SU-DHL-6 (cell line): ENCODE measurements around the gene NPHP4.

Experiments
- H2AFZ ChIP-seq: fragments of 200-600 bp; sonication (generic); 2 replicates; pipeline ENCODE4 v1.6.1; 2014; ENCODE audit warnings: low read depth, mild to moderate bottlenecking, moderate library complexity, mixed read lengths, antibody characterized with exemption, low read length; ENCODE audit not compliant: severe bottlenecking
- H3F3A ChIP-seq: fragments of 200-600 bp; shearing (Covaris generic); 2 replicates; pipeline ENCODE4 v1.6.0; 2016; ENCODE audit warnings: antibody characterized with exemption, mild to moderate bottlenecking; ENCODE audit not compliant: insufficient read depth
- H3K27ac ChIP-seq: fragments of 200-600 bp; sonication (generic); 2 replicates; pipeline ENCODE4 v1.5.1; 2016; ENCODE audit warnings: low read depth, mild to moderate bottlenecking, low read length, moderate library complexity, mixed read lengths
- H3K27me3 ChIP-seq: fragments of 200-600 bp; sonication (generic), shearing (Covaris generic); 2 replicates; pipeline ENCODE4 v1.6.0; 2014; ENCODE audit warnings: mild to moderate bottlenecking, low read length
- H3K36me3 ChIP-seq: fragments of 200-600 bp; sonication (generic); 2 replicates; pipeline ENCODE4 v1.6.1; 2014; ENCODE audit warnings: mild to moderate bottlenecking, low read length, mixed read lengths
- H3K4me2 ChIP-seq: fragments of 300-600, 200-600 bp; shearing (Covaris generic), sonication (generic); 2 replicates; pipeline ENCODE4 v1.6.0; 2014; ENCODE audit warnings: low read length, low read depth, mild to moderate bottlenecking; ENCODE audit not compliant: poor library complexity, severe bottlenecking
- H3K4me3 ChIP-seq: fragments of 200-600 bp; sonication (generic); 2 replicates; pipeline ENCODE4 v1.5.1; 2014; ENCODE audit warnings: antibody characterized with exemption, low read length, mild to moderate bottlenecking, mixed read lengths; ENCODE audit not compliant: insufficient read depth, poor library complexity, severe bottlenecking
- H3K79me2 ChIP-seq: fragments of 200-600 bp; sonication (generic); 2 replicates; pipeline ENCODE4 v1.6.1; 2014; ENCODE audit warnings: mild to moderate bottlenecking, low read length, moderate library complexity; ENCODE audit not compliant: insufficient read depth
- H3K9ac ChIP-seq: fragments of 200-600 bp; sonication (generic); 2 replicates; pipeline ENCODE4 v1.7.0; 2014; ENCODE audit warnings: mild to moderate bottlenecking, low read length
- H3K9me2 ChIP-seq: fragments of 200-600 bp; sonication (generic); replicated peaks from 2 replicates; pipeline ENCODE4 v1.6.1; 2014; ENCODE audit warnings: low read length; ENCODE audit not compliant: insufficient read depth
- H3K9me3 ChIP-seq: fragments of 200-600 bp; sonication (generic); 2 replicates; pipeline ENCODE4 v1.6.1; 2014; ENCODE audit warnings: low read length, mixed read lengths; ENCODE audit not compliant: insufficient read depth
- H4K20me1 ChIP-seq: fragments of 200-600 bp; sonication (generic); 2 replicates; pipeline ENCODE4 v1.6.1; 2014; ENCODE audit warnings: low read depth, mild to moderate bottlenecking, antibody characterized with exemption, low read length, moderate library complexity, mixed read lengths
- CTCF ChIP-seq: fragments of 200-600 bp; sonication (generic); IDR thresholded peaks from one replicate; pipeline ENCODE4 v1.5.1; 2017; ENCODE audit warnings: antibody characterized with exemption, mild to moderate bottlenecking, low read length, moderate library complexity; ENCODE audit not compliant: insufficient read depth, poor library complexity, severe bottlenecking
- EZH2phosphoT487 ChIP-seq: fragments of 200-600 bp; sonication (generic), shearing (Covaris generic); conservative IDR thresholded peaks from 2 replicates; pipeline ENCODE4 v1.6.1; 2018; ENCODE audit warnings: mild to moderate bottlenecking, antibody characterized with exemption, low read length, moderate library complexity, mixed read lengths

Gene NPHP4

GRCh38 chr1:5827516-5827915, 164.7 kb downstream of the NPHP4 start:
- H3K27me3 ChIP-seq, result no peaks in the 10 kb centered on the region
- no peaks in the 10 kb centered on the region for H3K9me3 ChIP-seq
- no peaks in the 10 kb centered on the region for H3K79me2 ChIP-seq
- H3K4me3 ChIP-seq, result no peak overlapping the region
- H3K27ac ChIP-seq, result no peak overlapping the region
- no peaks in the 10 kb centered on the region for H3F3A ChIP-seq
- H3K4me2 ChIP-seq, result no peak overlapping the region
- H4K20me1 ChIP-seq, result no peaks in the 10 kb centered on the region
- no peak overlapping the region for H2AFZ ChIP-seq
- no peaks in the 10 kb centered on the region for H3K9me2 ChIP-seq
- H3K9ac ChIP-seq, result no peak overlapping the region
- TF ChIP-seq CTCF, result no peak
- no peak for TF ChIP-seq EZH2phosphoT487
- no peaks in the 10 kb centered on the region for H3K36me3 ChIP-seq

DNA sequence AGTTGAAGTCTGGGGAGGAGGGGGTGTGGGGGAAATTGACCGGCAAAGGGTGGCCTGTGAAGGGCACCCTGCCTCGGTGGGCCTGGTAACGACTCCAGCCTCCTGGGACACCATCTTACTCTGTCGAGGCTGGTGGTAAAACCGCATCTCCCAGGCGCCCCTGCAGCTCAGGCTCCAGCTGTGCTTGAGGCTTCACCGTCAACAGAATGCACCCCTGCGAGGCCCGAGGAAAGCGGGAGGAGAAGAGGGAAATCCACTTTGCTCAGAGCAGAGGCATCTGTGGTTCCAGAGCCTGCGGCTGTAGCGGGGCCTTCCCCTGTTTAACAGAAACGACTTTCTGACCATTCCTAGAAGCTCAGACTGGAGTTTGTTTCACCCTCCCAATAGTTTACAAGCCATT, 165.6 kb downstream of the NPHP4 start:
- Histone ChIP-seq H3K4me3 (no peak overlapping the region), H3K9me3 (no peaks in the 10 kb centered on the region), H3K9ac (no peak overlapping the region)

GRCh38 chr1:5822726-5823125, 169.5 kb downstream of the NPHP4 start:
- H2AFZ ChIP-seq, result no peak overlapping the region
- H3K36me3 ChIP-seq, result no peaks in the 10 kb centered on the region
- H3F3A ChIP-seq, result no peaks in the 10 kb centered on the region
- H3K9ac ChIP-seq, result no peak overlapping the region
- H3K4me3 ChIP-seq, result no peak overlapping the region
- no peak overlapping the region for H3K27ac ChIP-seq
- TF ChIP-seq EZH2phosphoT487 (no peak), CTCF (no peak)
- H3K9me2 ChIP-seq, result no peaks in the 10 kb centered on the region
- H4K20me1 ChIP-seq, result no peaks in the 10 kb centered on the region
- H3K9me3 ChIP-seq, result no peaks in the 10 kb centered on the region
- no peaks in the 10 kb centered on the region for H3K27me3 ChIP-seq
- no peaks in the 10 kb centered on the region for H3K79me2 ChIP-seq
- no peak overlapping the region for H3K4me2 ChIP-seq

More for the DNA sequence above, 165.6 kb downstream of the NPHP4 start:
- Histone ChIP-seq H4K20me1 (no peaks in the 10 kb centered on the region), H3K27me3 (no peaks in the 10 kb centered on the region), H3F3A (no peaks in the 10 kb centered on the region), H3K4me2 (no peak overlapping the region), H3K27ac (no peak overlapping the region), H3K79me2 (no peaks in the 10 kb centered on the region), H2AFZ (no peak overlapping the region), H3K9me2 (no peaks in the 10 kb centered on the region), H3K36me3 (no peaks in the 10 kb centered on the region)
- TF ChIP-seq CTCF, result no peak
- TF ChIP-seq EZH2phosphoT487, result no peak

GRCh38 chr1:5822266-5822665, 170.0 kb downstream of the NPHP4 start:
- H3F3A ChIP-seq, result no peaks in the 10 kb centered on the region

More at GRCh38 chr1:5822266-5822665, 170.0 kb downstream of the NPHP4 start:
- H3K4me2 ChIP-seq, result no peak overlapping the region
- H3K9me3 ChIP-seq, result no peaks in the 10 kb centered on the region
- no peak for TF ChIP-seq CTCF
- TF ChIP-seq EZH2phosphoT487, result no peak
- no peaks in the 10 kb centered on the region for H4K20me1 ChIP-seq
- no peak overlapping the region for H2AFZ ChIP-seq
- H3K4me3 ChIP-seq, result no peak overlapping the region
- H3K9ac ChIP-seq, result no peak overlapping the region
- H3K79me2 ChIP-seq, result no peaks in the 10 kb centered on the region
- H3K9me2 ChIP-seq, result no peaks in the 10 kb centered on the region
- no peaks in the 10 kb centered on the region for H3K36me3 ChIP-seq
- H3K27ac ChIP-seq, result no peak overlapping the region
- no peaks in the 10 kb centered on the region for H3K27me3 ChIP-seq
